HG03175 (cell line): ENCODE data around the gene SPON1.
"Not testable (repeated sequence)": the region's sequence is repeated elsewhere in the genome, so short reads cannot be mapped to it uniquely, and the experiment has no call there.

Experiments used
- ATAC-seq: cut with Tn5 transposase; IDR thresholded peaks from one replicate; pipeline ENCODE4 v1.9.1; 2021; ENCODE audit warnings: mild to moderate bottlenecking, moderate library complexity; ENCODE audit not compliant: unreplicated experiment

SPON1 gene

GRCh38 chr11:14230407-14230806 lies 267.9 kb downstream of the SPON1 start:
- no peak for ATAC-seq

GRCh38 chr11:14232652-14233051 lies 270.1 kb downstream of the SPON1 start:
- ATAC-seq, result no peak

GRCh38 chr11:14234446-14234845 lies 271.9 kb downstream of the SPON1 start:
- ATAC-seq, result no peak

GRCh38 chr11:14235701-14236100 lies 273.2 kb downstream of the SPON1 start:
- no peak for ATAC-seq

GRCh38 chr11:14237444-14237961 lies 275.0 kb downstream of the SPON1 start:
- peak; percentile 98 for ATAC-seq

- ATAC-seq, result no peak
Measured at GRCh38 chr11:14240221-14240620, 277.7 kb downstream of the SPON1 start.

GRCh38 chr11:14240951-14241350 lies 278.4 kb downstream of the SPON1 start:
- no peak for ATAC-seq

GRCh38 chr11:14242187-14242586 lies 279.7 kb downstream of the SPON1 start:
- ATAC-seq, result no peak

- no peak for ATAC-seq
Measured at GRCh38 chr11:14242733-14243132, 280.2 kb downstream of the SPON1 start.

GRCh38 chr11:14244926-14245325 lies 282.4 kb downstream of the SPON1 start:
- no peak for ATAC-seq

GRCh38 chr11:14245444-14245843 lies 282.9 kb downstream of the SPON1 start:
- ATAC-seq, result no peak

GRCh38 chr11:14248580-14248981 lies 286.1 kb downstream of the SPON1 start:
- no peak for ATAC-seq

GRCh38 chr11:14249121-14249963 lies 286.8 kb downstream of the SPON1 start:
- ATAC-seq, result no peak

GRCh38 chr11:14251754-14252153 lies 289.2 kb downstream of the SPON1 start:
- no peak for ATAC-seq

GRCh38 chr11:14252501-14252900 lies 290.0 kb downstream of the SPON1 start:
- not testable (repeated sequence) for ATAC-seq

GRCh38 chr11:14253421-14253820 lies 290.9 kb downstream of the SPON1 start:
- ATAC-seq, result no peak

- ATAC-seq, result no peak
Measured at GRCh38 chr11:14253840-14254239, 291.3 kb downstream of the SPON1 start.

GRCh38 chr11:14254533-14255237 lies 292.2 kb downstream of the SPON1 start:
- ATAC-seq, result no peak

GRCh38 chr11:14255238-14255534 lies 292.7 kb downstream of the SPON1 start:
- no peak for ATAC-seq

GRCh38 chr11:14258221-14258935 lies 295.9 kb downstream of the SPON1 start:
- no peak for ATAC-seq

- ATAC-seq, result no peak
Measured at GRCh38 chr11:14259186-14259784, 296.8 kb downstream of the SPON1 start.
